IMR-90 (cell line): ENCODE results near the gene CFAP45.

ENCODE experiments used
- BHLHE40 ChIP-seq: fragments of 150-350 bp; IDR thresholded peaks from 2 replicates; pipeline ENCODE4 v1.6.1; 2016; ENCODE audit warnings: mild to moderate bottlenecking, low read depth, low read length
- CEBPB ChIP-seq: IDR thresholded peaks from 2 replicates; pipeline ENCODE4 v1.6.1; 2012; ENCODE audit warnings: low read depth, low read length, improper control_type of control experiment
- CTCF ChIP-seq: conservative IDR thresholded peaks from 2 replicates; pipeline ENCODE4 v1.5.1; 2012; ENCODE audit warnings: mild to moderate bottlenecking, low read depth, low read length, improper control_type of control experiment
- FOS ChIP-seq: fragments of 150-350 bp; IDR thresholded peaks from 2 replicates; pipeline ENCODE4 v1.6.1; 2016; ENCODE audit warnings: low read depth, low read length
- MXI1 ChIP-seq: IDR thresholded peaks from 2 replicates; pipeline ENCODE4 v1.6.1; 2012; ENCODE audit warnings: low read depth, mild to moderate bottlenecking, low read length, moderate library complexity, borderline replicate concordance
- POLR2A ChIP-seq: IDR thresholded peaks from 2 replicates; pipeline ENCODE4 v1.6.1; 2012; ENCODE audit warnings: mild to moderate bottlenecking, low read depth, low read length
- RAD21 ChIP-seq: IDR thresholded peaks from 2 replicates; pipeline ENCODE4 v1.6.1; 2012; ENCODE audit warnings: low read length, improper control_type of control experiment
- TF ChIP-seq, protein P1 (sequence below): fragments of 150-350 bp; IDR thresholded peaks from 2 replicates; pipeline ENCODE4 v1.6.1; 2017; ENCODE audit warnings: mild to moderate bottlenecking, antibody characterized with exemption, low read length, low read depth
- TF ChIP-seq, protein P2 (sequence below): fragments of 150-350 bp; IDR thresholded peaks from 2 replicates; pipeline ENCODE4 v1.6.1; 2016; ENCODE audit warnings: low read depth, mild to moderate bottlenecking, low read length, moderate library complexity, borderline replicate concordance

- TF ChIP-seq CTCF: no peak
- TF ChIP-seq, protein P1, sequence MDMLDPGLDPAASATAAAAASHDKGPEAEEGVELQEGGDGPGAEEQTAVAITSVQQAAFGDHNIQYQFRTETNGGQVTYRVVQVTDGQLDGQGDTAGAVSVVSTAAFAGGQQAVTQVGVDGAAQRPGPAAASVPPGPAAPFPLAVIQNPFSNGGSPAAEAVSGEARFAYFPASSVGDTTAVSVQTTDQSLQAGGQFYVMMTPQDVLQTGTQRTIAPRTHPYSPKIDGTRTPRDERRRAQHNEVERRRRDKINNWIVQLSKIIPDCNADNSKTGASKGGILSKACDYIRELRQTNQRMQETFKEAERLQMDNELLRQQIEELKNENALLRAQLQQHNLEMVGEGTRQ: no peak
- TF ChIP-seq POLR2A: no peak
- TF ChIP-seq CEBPB: no peak
- no peak for TF ChIP-seq BHLHE40
- TF ChIP-seq RAD21: no peak
- TF ChIP-seq FOS: no peak
- TF ChIP-seq MXI1: no peak
- TF ChIP-seq, protein P2, sequence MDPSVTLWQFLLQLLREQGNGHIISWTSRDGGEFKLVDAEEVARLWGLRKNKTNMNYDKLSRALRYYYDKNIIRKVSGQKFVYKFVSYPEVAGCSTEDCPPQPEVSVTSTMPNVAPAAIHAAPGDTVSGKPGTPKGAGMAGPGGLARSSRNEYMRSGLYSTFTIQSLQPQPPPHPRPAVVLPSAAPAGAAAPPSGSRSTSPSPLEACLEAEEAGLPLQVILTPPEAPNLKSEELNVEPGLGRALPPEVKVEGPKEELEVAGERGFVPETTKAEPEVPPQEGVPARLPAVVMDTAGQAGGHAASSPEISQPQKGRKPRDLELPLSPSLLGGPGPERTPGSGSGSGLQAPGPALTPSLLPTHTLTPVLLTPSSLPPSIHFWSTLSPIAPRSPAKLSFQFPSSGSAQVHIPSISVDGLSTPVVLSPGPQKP: no peak
Measured at GRCh38 chr1:159927211-159927848, 27.4 kb upstream of the CFAP45 start.
